ENCODE data around the gene SPNS3. TPM values are rescaled to one million over a fixed set of nuclear protein-coding genes. Genes with fewer than 3 reads are reported as not detected.

SPNS3 gene
- total and polyA plus RNA-seq, 10 of the 15 experiments (the other 5 are each of a cell fraction or from before 2014, with no cell fraction given), result 0.16 to 2.6 (median 0.97) TPM

DNA sequence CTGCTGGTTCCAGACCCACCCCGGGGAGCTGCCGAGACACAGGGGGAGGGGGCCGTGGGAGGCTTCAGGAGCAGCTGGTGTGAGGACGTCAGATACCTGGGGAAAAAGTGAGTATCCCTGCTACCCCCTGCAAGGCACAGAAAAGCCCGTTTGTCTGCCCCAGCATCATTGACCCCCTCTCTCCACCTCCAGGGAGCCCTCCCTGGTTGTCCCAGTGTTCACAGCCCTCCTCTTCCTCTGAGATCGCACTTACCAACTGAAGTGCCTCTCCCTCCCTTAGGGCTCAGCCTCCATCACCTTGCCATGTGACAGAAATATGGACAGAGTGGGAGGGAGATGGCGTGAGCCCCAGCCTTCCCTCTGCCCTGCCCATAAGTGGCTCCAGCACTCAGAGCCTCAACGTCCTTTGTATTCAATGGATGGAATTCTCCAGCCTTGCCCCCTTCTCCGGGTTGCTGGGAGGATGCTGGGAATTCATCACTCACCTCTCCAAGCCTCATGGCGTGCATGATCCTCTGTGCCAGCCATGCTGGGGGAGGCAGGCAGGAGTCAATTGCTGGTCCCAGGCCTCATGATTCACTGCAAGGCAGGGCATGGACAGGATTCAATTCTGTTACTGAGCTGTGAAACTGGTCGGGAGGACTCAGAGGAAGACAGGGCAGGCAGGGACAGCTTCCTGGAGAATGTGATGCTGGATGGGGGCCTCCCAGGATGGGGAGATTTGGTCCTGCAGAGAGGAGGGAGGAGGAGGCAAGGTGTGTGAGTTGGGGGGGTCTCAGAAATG lies 14.6 kb downstream of the SPNS3 start:
- Histone ChIP-seq H3K27me3 (replicated peaks in 1 of 2; ENCODE audit: control insufficient read depth in 2 of 2, insufficient read depth in 2 of 2, low read length in 1 of 2) (no peaks in the 10 kb centered on the region; a peak in 2 of 4 replicates), H3K9ac (ENCODE audit: control insufficient read depth, insufficient read depth, low read length) (no peak overlapping the region), H3K4me2 (ENCODE audit: control insufficient read depth, insufficient read depth) (no peak overlapping the region), H2AFZ (ENCODE audit: control insufficient read depth, low read depth, low read length) (no peak overlapping the region), H3K79me2 (ENCODE audit: control insufficient read depth, insufficient read depth, low read length) (no peaks in the 10 kb centered on the region), H3K4me1 (ENCODE audit: control insufficient read depth, insufficient read depth, low read length) (no peaks in the 10 kb centered on the region), H3K9me3 (replicated peaks; ENCODE audit: control insufficient read depth, insufficient read depth, low read length) (no peaks in the 10 kb centered on the region), H3K36me3 (ENCODE audit: control insufficient read depth in 2 of 2, insufficient read depth in 2 of 2, low read length in 1 of 2) (no peaks in the 10 kb centered on the region), H4K20me1 (ENCODE audit: control insufficient read depth, insufficient read depth) (no peaks in the 10 kb centered on the region), H3K27ac (ENCODE audit: control insufficient read depth, insufficient read depth) (no peak overlapping the region), H3K4me3 (no peak overlapping the region)
- intact Hi-C loops (cut with micrococcal nuclease; ENCODE audit: unreplicated experiment), result no loop called here
- ChIA-PET RAD21 (ENCODE audit: unreplicated experiment) (no interaction called here), SMC1A (ENCODE audit: uncharacterized antibody, unreplicated experiment) (no interaction called here), POLR2A (no interaction called here), CTCF (no interaction called here)
- no peak for FAIRE-seq
- WGBS (ENCODE audit: insufficient coverage, insufficient replicate concordance, low lambda C conversion rate, missing lambda C conversion rate), result 21% methylated on average over 11 of the region's 11 CpGs
- no TSS peak for BruUV-seq (replicated peaks)
- in situ Hi-C loops (cut with MboI), result no loop called here
- no peak for ATAC-seq
- TF ChIP-seq EP300 (IDR thresholded peaks at IDR 0.05; ENCODE audit: borderline replicate concordance in 1 of 2, control insufficient read depth in 1 of 2, low read depth in 2 of 2, low read length in 2 of 2), result no peak
- no peak for TF ChIP-seq EZH2 (IDR thresholded peaks at IDR 0.05; ENCODE audit: borderline replicate concordance, control insufficient read depth, low read depth, low read length)
- TF ChIP-seq RBBP5 (conservative IDR thresholded peaks at IDR 0.05), result no peak
- TF ChIP-seq IKZF2 (IDR thresholded peaks at IDR 0.05), result no peak
- no peak for TF ChIP-seq ZNF24 (IDR thresholded peaks at IDR 0.05)
- TF ChIP-seq ZBTB4 (CRISPR knock-in tag; IDR thresholded peaks at IDR 0.05), result no peak
- TF ChIP-seq ESRRA (IDR thresholded peaks at IDR 0.05; ENCODE audit: low read length), result no peak
- TF ChIP-seq BMI1 (IDR thresholded peaks at IDR 0.05; ENCODE audit: borderline replicate concordance), result no peak
- TF ChIP-seq WRNIP1 (IDR thresholded peaks at IDR 0.05; ENCODE audit: borderline replicate concordance, low read depth, low read length), result no peak
- no peak for TF ChIP-seq STAT3 (IDR thresholded peaks at IDR 0.05; ENCODE audit: low read depth, low read length)
- TF ChIP-seq SP1 (IDR thresholded peaks at IDR 0.05; ENCODE audit: low read depth, low read length), result no peak
- TF ChIP-seq, protein P1, sequence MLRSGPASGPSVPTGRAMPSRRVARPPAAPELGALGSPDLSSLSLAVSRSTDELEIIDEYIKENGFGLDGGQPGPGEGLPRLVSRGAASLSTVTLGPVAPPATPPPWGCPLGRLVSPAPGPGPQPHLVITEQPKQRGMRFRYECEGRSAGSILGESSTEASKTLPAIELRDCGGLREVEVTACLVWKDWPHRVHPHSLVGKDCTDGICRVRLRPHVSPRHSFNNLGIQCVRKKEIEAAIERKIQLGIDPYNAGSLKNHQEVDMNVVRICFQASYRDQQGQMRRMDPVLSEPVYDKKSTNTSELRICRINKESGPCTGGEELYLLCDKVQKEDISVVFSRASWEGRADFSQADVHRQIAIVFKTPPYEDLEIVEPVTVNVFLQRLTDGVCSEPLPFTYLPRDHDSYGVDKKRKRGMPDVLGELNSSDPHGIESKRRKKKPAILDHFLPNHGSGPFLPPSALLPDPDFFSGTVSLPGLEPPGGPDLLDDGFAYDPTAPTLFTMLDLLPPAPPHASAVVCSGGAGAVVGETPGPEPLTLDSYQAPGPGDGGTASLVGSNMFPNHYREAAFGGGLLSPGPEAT (IDR thresholded peaks at IDR 0.05; ENCODE audit: low read depth), result no peak
- no peak for TF ChIP-seq MEF2A (IDR thresholded peaks at IDR 0.05; ENCODE audit: insufficient read depth, low read depth, low read length)
- TF ChIP-seq KAT2A (conservative IDR thresholded peaks at IDR 0.05; ENCODE audit: control insufficient read depth, low read depth, low read length), result no peak
- no peak for TF ChIP-seq GATAD2B (conservative IDR thresholded peaks at IDR 0.05; ENCODE audit: low read depth)
- TF ChIP-seq ZNF384 (IDR thresholded peaks at IDR 0.05; ENCODE audit: borderline replicate concordance, low read depth, low read length), result no peak
- TF ChIP-seq ZSCAN29 (IDR thresholded peaks at IDR 0.05), result no peak
- DNase-seq (ENCODE audit: low read depth, low spot score), result no peak
